Caco-2 (cell line): ENCODE data around the gene HEBP1. TPM values are rescaled to one million over a fixed set of nuclear protein-coding genes. Genes with fewer than 3 reads are reported as not detected.
A peak's percentile ranks its signal among the peaks of the same experiment; 100 is the strongest.

Source experiments
- BruUV-seq: library from RNA; stranded (reverse); fragments of 400-500 nt; replicated peaks from 2 replicates; lab custom pipeline; 2021; lab: Mats Ljungman, UMichigan
- CTCF ChIA-PET: fragments of 300-600 bp; sonication (Branson Sonifier 250); formaldehyde crosslinking; loops from one replicate; lab custom pipeline; 2022; ENCODE audit warnings: antibody characterized with exemption; lab: Charles Lee
- POLR2A ChIA-PET: fragments of 300-600 bp; sonication (Branson Sonifier 250); formaldehyde crosslinking; loops from one replicate; lab custom pipeline; 2022; ENCODE audit warnings: antibody characterized with exemption; lab: Charles Lee
- DNase-seq, 2 experiments: peaks; one replicate each; pipeline versions ENCODE4 v3.0.0 to v3.0.0-alpha.2; 2020 to 2022
- H3K27me3 ChIP-seq: replicated peaks from 2 replicates; pipeline ENCODE4 v1.6.0; 2011; ENCODE audit warnings: low read length; ENCODE audit not compliant: control insufficient read depth, insufficient read depth
- H3K36me3 ChIP-seq: 2 replicates; pipeline ENCODE4 v1.5.1; 2011; ENCODE audit warnings: low read length; ENCODE audit not compliant: control insufficient read depth, insufficient read depth
- H3K4me1 ChIP-seq: fragments of 250-450 bp; sonication (Bioruptor Pico); 2 replicates; pipeline ENCODE4 v1.5.1; 2020; ENCODE audit warnings: mild to moderate bottlenecking
- H3K4me3 ChIP-seq: 2 replicates; pipeline ENCODE4 v1.5.1; 2011; ENCODE audit warnings: low read depth, mild to moderate bottlenecking, control low read depth, low read length
- H3K9me3 ChIP-seq: fragments of 250-450 bp; sonication (Bioruptor Pico); 2 replicates; pipeline ENCODE4 v1.5.1; 2020; ENCODE audit warnings: mild to moderate bottlenecking, moderate library complexity
- H3K27ac Mint-ChIP-seq: one replicate; pipeline ENCODE4 v1.8.0; 2022; ENCODE audit warnings: mixed read lengths; ENCODE audit not compliant: unreplicated experiment
- H3K27me3 Mint-ChIP-seq: one replicate; pipeline ENCODE4 v1.8.0; 2022; ENCODE audit warnings: mixed read lengths; ENCODE audit not compliant: insufficient read depth, unreplicated experiment
- H3K36me3 Mint-ChIP-seq: one replicate; pipeline ENCODE4 v1.8.0; 2022; ENCODE audit warnings: mild to moderate bottlenecking, mixed read lengths; ENCODE audit not compliant: insufficient read depth, unreplicated experiment
- H3K4me1 Mint-ChIP-seq: one replicate; pipeline ENCODE4 v1.8.0; 2022; ENCODE audit warnings: low read depth, mixed read lengths; ENCODE audit not compliant: unreplicated experiment
- H3K4me3 Mint-ChIP-seq: one replicate; pipeline ENCODE4 v1.8.0; 2022; ENCODE audit warnings: mild to moderate bottlenecking, moderate library complexity, mixed read lengths; ENCODE audit not compliant: unreplicated experiment
- H3K9me3 Mint-ChIP-seq: one replicate; pipeline ENCODE4 v1.8.0; 2022; ENCODE audit warnings: mixed read lengths; ENCODE audit not compliant: unreplicated experiment
- intact Hi-C: fragments of 100-400 bp; cut with micrococcal nuclease; formaldehyde crosslinking; loops from one replicate; pipeline ENCODE4 v1.10.0; 2022; ENCODE audit not compliant: unreplicated experiment
- total RNA-seq: library from RNA; stranded (reverse); gene quantifications from 2 replicates; pipeline ENCODE4 v1.2.3, GENCODE V29; 2022
- TF ChIP-seq, protein P1 (sequence below), 2 experiments: fragments of 200-600 bp in 1 of 2; IDR thresholded peaks; 1 replicate in 1 of 2; 2 replicates in 1 of 2; pipeline versions ENCODE4 v1.5.1 to v1.8.0; 2011 to 2022; ENCODE audit warnings: antibody characterized with exemption in 1 of 2, control low read depth in 1 of 2, inconsistent platforms in 1 of 2, low read depth in 1 of 2, low read length in 1 of 2, mild to moderate bottlenecking in 1 of 2, moderate library complexity in 1 of 2; ENCODE audit not compliant: insufficient read depth in 1 of 2, severe bottlenecking in 1 of 2, unreplicated experiment in 1 of 2

The HEBP1 gene
- total RNA-seq, 1 experiment from 2014 or later = 55.8 TPM

DNA sequence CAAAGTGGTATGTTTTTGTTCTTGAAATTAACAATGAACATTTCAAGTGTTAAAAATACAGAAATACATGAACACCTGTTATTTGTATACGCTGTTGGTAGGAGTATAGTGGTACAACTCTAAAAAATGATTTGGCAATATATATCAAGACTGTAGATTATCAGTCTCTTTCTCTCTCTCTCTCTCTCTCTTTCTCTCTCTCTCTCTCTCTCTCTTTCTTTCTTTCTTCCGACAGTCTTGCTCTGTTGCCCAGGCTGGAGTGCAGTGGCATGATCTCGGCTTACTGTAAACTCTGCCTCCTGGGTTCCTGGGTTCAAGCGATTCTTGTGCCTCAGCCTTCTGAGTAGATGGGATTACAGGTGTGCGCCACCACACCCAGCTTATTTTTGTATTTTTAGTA, 12.6 kb downstream of the HEBP1 start:
- Histone ChIP-seq H3K27me3 (no peaks in the 10 kb centered on the region), H3K4me1 (peaks cover 35% of the 10 kb centered on the region), H3K9me3 (no peaks in the 10 kb centered on the region), H3K4me3 (no peak overlapping the region), H3K36me3 (peaks cover 6% of the 10 kb centered on the region; the same call in 1 of the 2 replicates)
- no TSS peak for BruUV-seq
- H3K4me3 Mint-ChIP-seq = no peak overlapping the region
- intact Hi-C loops = no loop called here
- no peak overlapping the region for H3K27ac Mint-ChIP-seq
- CTCF ChIA-PET = no interaction called here
- peaks cover 21% of the 10 kb centered on the region for H3K4me1 Mint-ChIP-seq
- DNase-seq = no peak
- TF ChIP-seq, protein P1, sequence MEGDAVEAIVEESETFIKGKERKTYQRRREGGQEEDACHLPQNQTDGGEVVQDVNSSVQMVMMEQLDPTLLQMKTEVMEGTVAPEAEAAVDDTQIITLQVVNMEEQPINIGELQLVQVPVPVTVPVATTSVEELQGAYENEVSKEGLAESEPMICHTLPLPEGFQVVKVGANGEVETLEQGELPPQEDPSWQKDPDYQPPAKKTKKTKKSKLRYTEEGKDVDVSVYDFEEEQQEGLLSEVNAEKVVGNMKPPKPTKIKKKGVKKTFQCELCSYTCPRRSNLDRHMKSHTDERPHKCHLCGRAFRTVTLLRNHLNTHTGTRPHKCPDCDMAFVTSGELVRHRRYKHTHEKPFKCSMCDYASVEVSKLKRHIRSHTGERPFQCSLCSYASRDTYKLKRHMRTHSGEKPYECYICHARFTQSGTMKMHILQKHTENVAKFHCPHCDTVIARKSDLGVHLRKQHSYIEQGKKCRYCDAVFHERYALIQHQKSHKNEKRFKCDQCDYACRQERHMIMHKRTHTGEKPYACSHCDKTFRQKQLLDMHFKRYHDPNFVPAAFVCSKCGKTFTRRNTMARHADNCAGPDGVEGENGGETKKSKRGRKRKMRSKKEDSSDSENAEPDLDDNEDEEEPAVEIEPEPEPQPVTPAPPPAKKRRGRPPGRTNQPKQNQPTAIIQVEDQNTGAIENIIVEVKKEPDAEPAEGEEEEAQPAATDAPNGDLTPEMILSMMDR (IDR thresholded peaks at IDR 0.05; ENCODE audit: insufficient read depth in 1 of 2, low read depth in 1 of 2, low read length in 1 of 2, severe bottlenecking in 1 of 2, unreplicated experiment in 1 of 2) = no peak
- no peaks in the 10 kb centered on the region for H3K9me3 Mint-ChIP-seq
- peaks cover 18% of the 10 kb centered on the region for H3K36me3 Mint-ChIP-seq
- POLR2A ChIA-PET = no interaction called here
- H3K27me3 Mint-ChIP-seq = no peaks in the 10 kb centered on the region

DNA sequence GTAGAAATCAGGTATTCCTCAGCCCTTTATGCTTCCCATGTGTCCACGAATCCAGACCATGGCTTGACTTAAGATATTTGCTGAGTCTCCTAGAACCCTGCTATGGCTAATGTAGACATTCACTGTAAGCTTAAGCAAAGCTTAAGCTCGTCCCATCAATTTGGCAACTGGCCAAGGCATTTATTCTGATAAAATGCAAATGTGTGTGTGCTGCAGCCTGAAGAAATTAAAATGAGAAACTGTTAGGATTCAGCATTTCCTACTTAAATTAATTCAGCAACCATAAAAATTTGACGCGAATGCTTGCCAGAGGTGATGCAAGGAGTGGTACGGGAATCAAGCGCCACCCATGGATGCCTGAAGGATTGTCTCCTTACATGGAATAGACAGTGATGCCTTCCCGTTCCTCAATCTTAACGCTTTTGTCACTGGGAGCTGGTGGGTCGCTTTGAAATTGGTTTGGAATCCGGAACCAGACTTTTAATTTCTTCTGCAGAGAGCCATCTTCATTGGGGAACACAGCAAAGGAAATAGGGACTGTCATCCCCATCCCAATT, 13.2 kb downstream of the HEBP1 start:
- H3K36me3 ChIP-seq = peaks cover 6% of the 10 kb centered on the region; the same call in 1 of the 2 replicates

DNA sequence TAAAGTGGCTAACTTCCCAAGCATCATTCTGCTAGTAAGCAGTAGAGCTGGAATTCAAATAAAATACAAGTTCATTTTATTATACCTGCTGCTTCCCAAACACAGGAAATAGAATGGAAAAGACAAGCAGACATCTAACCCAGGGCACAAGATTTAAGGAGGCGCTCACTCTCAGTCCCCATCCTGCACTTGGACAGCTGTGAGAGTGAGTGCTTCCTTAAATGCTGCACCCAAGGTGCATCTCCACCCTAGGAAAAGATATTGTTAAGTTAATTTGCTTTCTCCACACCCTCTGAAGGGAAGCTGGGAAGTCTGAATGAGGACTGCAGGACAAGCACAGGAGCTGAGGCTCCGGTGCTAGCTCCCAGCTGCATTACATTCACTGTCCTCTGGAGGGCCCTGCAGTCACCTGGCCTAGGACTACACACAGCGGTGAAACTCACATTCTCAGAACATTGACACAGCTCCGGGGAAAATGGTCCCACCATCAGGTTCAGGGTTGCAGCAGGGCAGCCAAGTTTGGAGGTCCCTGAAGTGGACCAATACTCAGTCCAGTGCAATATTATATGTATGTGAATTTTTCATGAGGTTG, 14.2 kb downstream of the HEBP1 start:
- no peaks in the 10 kb centered on the region for H3K27me3 ChIP-seq
- Mint-ChIP-seq H3K4me1 (peaks cover 10% of the 10 kb centered on the region), H3K27ac (no peak overlapping the region), H3K27me3 (no peaks in the 10 kb centered on the region), H3K4me3 (no peak overlapping the region), H3K9me3 (no peaks in the 10 kb centered on the region), H3K36me3 (peaks cover 16% of the 10 kb centered on the region)
- BruUV-seq = no TSS peak
- peak in 1 of 2 experiments; percentile 59 for DNase-seq
- intact Hi-C loops = no loop called here
- TF ChIP-seq, protein P1 (IDR thresholded peaks at IDR 0.05; ENCODE audit: insufficient read depth in 1 of 2, low read depth in 1 of 2, low read length in 1 of 2, severe bottlenecking in 1 of 2, unreplicated experiment in 1 of 2) = peak; percentile 63 to 65
- POLR2A ChIA-PET = no interaction called here
- H3K36me3 ChIP-seq = peaks cover 9% of the 10 kb centered on the region; the same call in 1 of the 2 replicates
- H3K4me3 ChIP-seq = no peak overlapping the region
- H3K9me3 ChIP-seq = no peaks in the 10 kb centered on the region
- H3K4me1 ChIP-seq = peaks cover 21% of the 10 kb centered on the region
- CTCF ChIA-PET = interaction anchor here (0.6 to 1.5 kb wide), 7 partner anchors 10 to 240 kb away, joined by 3 to 10 read pairs (median 3); no protein-coding TSS in a partner anchor

More for the DNA sequence above, 13.2 kb downstream of the HEBP1 start:
- intact Hi-C loops = no loop called here
- Mint-ChIP-seq H3K27me3 (no peaks in the 10 kb centered on the region), H3K4me3 (no peak overlapping the region), H3K4me1 (peaks cover 20% of the 10 kb centered on the region), H3K27ac (no peak overlapping the region), H3K36me3 (peaks cover 18% of the 10 kb centered on the region), H3K9me3 (no peaks in the 10 kb centered on the region)
- BruUV-seq = TSS peak; percentile 7
- no peak for DNase-seq
- ChIA-PET CTCF (interaction anchor here (0.7 to 1.5 kb wide), 4 partner anchors 12 to 239 kb away, joined by 3 to 10 read pairs (median 5); no protein-coding TSS in a partner anchor), POLR2A (no interaction called here)
- Histone ChIP-seq H3K4me3 (no peak overlapping the region), H3K27me3 (no peaks in the 10 kb centered on the region), H3K4me1 (peaks cover 30% of the 10 kb centered on the region), H3K9me3 (no peaks in the 10 kb centered on the region)
- TF ChIP-seq, protein P1 (IDR thresholded peaks at IDR 0.05; ENCODE audit: insufficient read depth in 1 of 2, low read depth in 1 of 2, low read length in 1 of 2, severe bottlenecking in 1 of 2, unreplicated experiment in 1 of 2) = no peak
